Osteoblast (primary cell): Measurements from ENCODE around the gene CAMK4. TPM values are rescaled to one million over a fixed set of nuclear protein-coding genes. Genes with fewer than 3 reads are reported as not detected.

Experiments
- DNase-seq: peaks from one replicate; pipeline ENCODE4 v3.0.0; 2011; ENCODE audit warnings: low spot score, mixed read lengths; ENCODE audit not compliant: insufficient read length; ENCODE audit errors: missing footprints
- H2AFZ ChIP-seq: 2 replicates; pipeline ENCODE4 v1.6.0; 2011; ENCODE audit warnings: mild to moderate bottlenecking, low read length
- H3K27ac ChIP-seq: 2 replicates; pipeline ENCODE4 v1.5.1; 2011; ENCODE audit warnings: mild to moderate bottlenecking, low read depth, low read length, moderate library complexity
- H3K27me3 ChIP-seq: 2 replicates; pipeline ENCODE4 v1.6.0; 2012; ENCODE audit warnings: mild to moderate bottlenecking, control low read depth, inconsistent platforms, low read length, moderate library complexity; ENCODE audit not compliant: insufficient read depth
- H3K36me3 ChIP-seq: 2 replicates; pipeline ENCODE4 v1.5.1; 2011; ENCODE audit warnings: mild to moderate bottlenecking, low read length, control low read depth, moderate library complexity; ENCODE audit not compliant: insufficient read depth
- H3K4me1 ChIP-seq: 2 replicates; pipeline ENCODE4 v1.5.1; 2011; ENCODE audit warnings: mild to moderate bottlenecking, low read length, control low read depth, moderate library complexity; ENCODE audit not compliant: insufficient read depth
- H3K4me2 ChIP-seq: 2 replicates; pipeline ENCODE4 v1.6.0; 2011; ENCODE audit warnings: mild to moderate bottlenecking, low read length; ENCODE audit not compliant: insufficient read depth
- H3K4me3 ChIP-seq: fragments of 200-600 bp; sonication (generic); 3 replicates; pipeline ENCODE4 v1.5.1; 2012; ENCODE audit warnings: mild to moderate bottlenecking, low read length, inconsistent platforms; ENCODE audit not compliant: insufficient read depth
- H3K79me2 ChIP-seq: 2 replicates; pipeline ENCODE4 v1.6.0; 2012; ENCODE audit warnings: mild to moderate bottlenecking, low read length, control low read depth, inconsistent platforms; ENCODE audit not compliant: insufficient read depth
- H3K9me3 ChIP-seq: 2 replicates; pipeline ENCODE4 v1.5.1; 2011; ENCODE audit warnings: low read depth, low read length, control low read depth
- H4K20me1 ChIP-seq: 2 replicates; pipeline ENCODE4 v1.6.0; 2012; ENCODE audit warnings: mild to moderate bottlenecking, low read length, control low read depth; ENCODE audit not compliant: insufficient read depth
- CTCF ChIP-seq: IDR thresholded peaks from 2 replicates; pipeline ENCODE4 v1.5.1; 2011; ENCODE audit warnings: mild to moderate bottlenecking, low read depth, low read length, moderate library complexity; ENCODE audit errors: extremely low read depth
- total RNA-seq: library from RNA; depleted of rRNA; stranded (reverse); fragments of >200 nt; gene quantifications from 2 replicates; pipeline ENCODE4 v1.2.3, GENCODE V29; 2012

Gene CAMK4
- total RNA-seq, 1 donor, result 0.72 TPM

- no peaks in the 10 kb centered on the region for H3K4me1 ChIP-seq
- no peaks in the 10 kb centered on the region for H3K27me3 ChIP-seq
- H4K20me1 ChIP-seq, result no peaks in the 10 kb centered on the region
- H3K79me2 ChIP-seq, result no peaks in the 10 kb centered on the region
- H3K27ac ChIP-seq, result no peak overlapping the region
- DNase-seq, result no peak
- H3K4me3 ChIP-seq, result no peak overlapping the region
- no peak overlapping the region for H3K4me2 ChIP-seq
- no peak for TF ChIP-seq CTCF
- no peak overlapping the region for H2AFZ ChIP-seq
- H3K9me3 ChIP-seq, result no peaks in the 10 kb centered on the region
- H3K36me3 ChIP-seq, result no peaks in the 10 kb centered on the region
These were observed 18.4 kb downstream of the CAMK4 start for GRCh38 chr5:111242606-111243005.

DNA sequence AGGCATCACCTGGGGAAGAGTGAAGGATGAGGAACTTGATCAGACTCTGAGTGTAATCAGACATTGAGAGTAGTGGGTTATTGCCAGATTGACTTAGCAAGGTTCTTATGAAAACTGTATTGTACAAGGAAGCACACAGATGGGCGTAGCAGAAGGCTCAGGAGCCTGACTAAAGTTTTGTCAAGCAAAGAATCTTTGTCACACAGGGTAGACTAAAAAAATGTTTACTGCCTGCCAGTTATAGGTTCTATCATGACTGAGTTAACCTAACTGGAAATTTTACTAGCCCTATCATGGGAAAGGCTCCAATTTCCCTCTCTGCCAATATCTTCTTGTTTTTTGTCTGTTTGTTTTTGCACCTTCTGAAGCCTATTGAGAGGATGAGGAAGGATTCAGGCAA lies 19.1 kb downstream of the CAMK4 start:
- no peaks in the 10 kb centered on the region for H4K20me1 ChIP-seq
- H3K4me2 ChIP-seq, result no peak overlapping the region
- no peaks in the 10 kb centered on the region for H3K9me3 ChIP-seq
- H3K4me1 ChIP-seq, result no peaks in the 10 kb centered on the region
- no peaks in the 10 kb centered on the region for H3K27me3 ChIP-seq
- no peak overlapping the region for H3K27ac ChIP-seq
- no peak for DNase-seq
- H2AFZ ChIP-seq, result no peak overlapping the region
- H3K36me3 ChIP-seq, result no peaks in the 10 kb centered on the region
- no peak overlapping the region for H3K4me3 ChIP-seq
- no peaks in the 10 kb centered on the region for H3K79me2 ChIP-seq
- TF ChIP-seq CTCF, result no peak

DNA sequence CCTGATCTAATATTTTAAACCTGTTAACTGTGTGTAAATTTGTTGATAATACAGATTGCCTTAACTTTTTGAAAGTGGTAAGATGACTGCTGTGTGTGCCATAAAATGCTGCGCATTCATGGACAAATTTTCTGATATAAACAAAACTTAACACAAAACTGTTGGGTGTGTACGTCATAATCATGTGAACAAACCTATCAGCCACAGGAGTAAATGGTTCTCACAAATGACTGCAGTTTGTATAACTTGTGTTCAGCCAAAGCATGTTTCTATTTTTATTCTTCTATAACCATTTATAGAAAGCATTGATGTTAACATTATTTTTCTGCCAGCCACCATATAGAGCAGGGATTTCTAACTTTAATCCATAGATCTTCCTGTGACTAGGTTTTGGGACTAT lies 21.5 kb downstream of the CAMK4 start:
- Histone ChIP-seq H3K4me3 (no peak overlapping the region), H3K4me2 (no peak overlapping the region), H3K79me2 (no peaks in the 10 kb centered on the region), H3K36me3 (no peaks in the 10 kb centered on the region), H3K4me1 (no peaks in the 10 kb centered on the region), H3K27ac (no peak overlapping the region), H4K20me1 (no peaks in the 10 kb centered on the region), H2AFZ (no peak overlapping the region), H3K27me3 (no peaks in the 10 kb centered on the region), H3K9me3 (no peaks in the 10 kb centered on the region)
- TF ChIP-seq CTCF, result no peak
- no peak for DNase-seq

DNA sequence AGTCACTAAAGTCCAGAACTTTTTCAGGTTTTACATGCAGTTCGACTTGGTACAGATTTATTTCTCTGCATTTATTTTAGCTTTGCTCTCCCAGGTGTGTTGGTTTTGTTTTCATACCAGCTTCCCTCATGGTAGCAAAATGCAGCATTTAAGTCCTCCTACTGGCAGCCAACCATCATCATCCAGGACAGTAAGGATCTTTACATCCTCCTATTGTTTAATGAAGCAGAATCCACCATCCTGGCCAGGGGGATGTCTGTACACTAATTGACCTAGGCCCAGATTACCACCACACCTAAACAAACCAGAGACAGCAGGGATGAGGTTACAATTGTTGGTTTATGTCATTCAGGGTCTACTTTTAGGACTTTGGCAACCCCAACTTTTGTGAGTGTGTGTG lies 22.3 kb downstream of the CAMK4 start:
- no peak for TF ChIP-seq CTCF
- H3K4me2 ChIP-seq, result no peak overlapping the region
- no peaks in the 10 kb centered on the region for H3K27me3 ChIP-seq
- H4K20me1 ChIP-seq, result no peaks in the 10 kb centered on the region
- H3K36me3 ChIP-seq, result no peaks in the 10 kb centered on the region
- H2AFZ ChIP-seq, result no peak overlapping the region
- H3K4me1 ChIP-seq, result no peaks in the 10 kb centered on the region
- no peak overlapping the region for H3K27ac ChIP-seq
- no peak for DNase-seq
- no peak overlapping the region for H3K4me3 ChIP-seq
- H3K9me3 ChIP-seq, result no peaks in the 10 kb centered on the region
- no peaks in the 10 kb centered on the region for H3K79me2 ChIP-seq
